ENCODE measurements around the gene MTCP1. TPM values are rescaled to one million over a fixed set of nuclear protein-coding genes. Genes with fewer than 3 reads are reported as not detected.

Gene MTCP1
- total and polyA plus RNA-seq, 2 of the 8 experiments (the other 6 are each of a cell fraction or from before 2014, with no cell fraction given), result 1.2 to 12.3 TPM

DNA sequence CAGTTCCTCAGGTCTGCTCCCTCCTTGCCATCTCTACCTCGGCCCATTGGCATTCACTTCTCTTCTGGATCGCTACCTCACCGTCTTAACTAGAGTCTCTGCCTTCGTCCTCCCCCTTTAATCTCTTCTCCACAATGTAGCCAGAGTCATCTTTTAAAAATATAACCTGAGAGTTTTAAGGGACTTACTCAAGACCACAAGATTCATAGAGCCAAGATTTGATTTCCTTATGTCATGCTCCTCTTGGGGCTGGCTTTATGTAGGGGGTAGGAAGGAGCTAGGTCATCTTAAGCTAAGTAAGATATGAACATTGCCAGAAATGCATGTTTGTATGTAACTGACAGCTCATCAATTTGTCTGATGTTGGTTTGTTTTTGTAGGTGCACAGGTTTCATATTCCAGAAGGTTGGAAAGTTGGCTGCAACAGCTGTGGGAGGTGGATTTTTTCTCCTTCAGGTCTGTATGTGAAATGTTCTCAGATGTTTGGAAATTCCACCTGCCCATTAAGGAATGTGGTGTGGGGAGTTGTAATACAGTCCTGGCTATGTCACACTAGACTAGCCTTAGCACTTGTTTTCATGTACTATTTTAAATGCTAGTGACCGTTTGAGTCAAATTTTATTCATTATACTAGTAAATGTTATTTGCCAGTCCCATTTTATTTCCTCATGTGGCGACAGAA is 24.7 kb downstream of the MTCP1 start (continued):
- TF ChIP-seq EZH2 (IDR thresholded peaks at IDR 0.05; ENCODE audit: low read depth, low read length, severe bottlenecking) (no peak), JUND (IDR thresholded peaks at IDR 0.05; ENCODE audit: low read length) (no peak), TBP (IDR thresholded peaks at IDR 0.05; ENCODE audit: low read depth, low read length) (no peak), CEBPB (IDR thresholded peaks at IDR 0.05; ENCODE audit: low read depth, low read length) (no peak)
